H1 (cell line): Measurements from ENCODE around the gene PRUNE1. TPM values are rescaled to one million over a fixed set of nuclear protein-coding genes. Genes with fewer than 3 reads are reported as not detected.

Source experiments
- CTCF ChIA-PET: fragments of 300-600 bp; sonication (Branson Sonifier 250); formaldehyde crosslinking; loops from one replicate; lab custom pipeline; 2021; ENCODE audit not compliant: partially characterized antibody; lab: Charles Lee
- POLR2A ChIA-PET: fragments of 300-600 bp; sonication (Branson Sonifier 250); formaldehyde crosslinking; loops from one replicate; lab custom pipeline; 2021; ENCODE audit warnings: inconsistent platforms; ENCODE audit not compliant: partially characterized antibody; lab: Charles Lee
- DNase-seq, 2 experiments: peaks; one replicate each; pipeline versions ENCODE4 v3.0.0 to v3.0.0-alpha.2; 2010 to 2022; ENCODE audit warnings: low spot score in 2 of 2, low read depth in 1 of 2, mixed read lengths in 1 of 2
- FAIRE-seq: peaks from 2 replicates; lab custom pipeline; 2011; peaks lifted over from hg19 to GRCh38; lab: Jason Lieb, UNC
- H2AFZ ChIP-seq: 2 replicates; pipeline ENCODE4 v1.8.1; 2012; ENCODE audit warnings: low read length, inconsistent platforms
- H2AK5ac ChIP-seq: 2 replicates; pipeline ENCODE4 v1.6.1; 2013; ENCODE audit warnings: low read depth, low read length
- H2BK120ac ChIP-seq: replicated peaks from 2 replicates; pipeline ENCODE3; 2013; ENCODE audit warnings: low read depth, low read length, inconsistent platforms
- H2BK12ac ChIP-seq: 2 replicates; pipeline ENCODE4 v1.6.1; 2013; ENCODE audit warnings: low read depth, low read length
- H2BK15ac ChIP-seq: 2 replicates; pipeline ENCODE4 v1.6.1; 2013; ENCODE audit warnings: low read length
- H2BK20ac ChIP-seq: 2 replicates; pipeline ENCODE4 v1.6.1; 2013; ENCODE audit warnings: low read length
- H2BK5ac ChIP-seq: 2 replicates; pipeline ENCODE4 v1.6.1; 2013; ENCODE audit warnings: low read depth, low read length
- H3K14ac ChIP-seq: 2 replicates; pipeline ENCODE4 v1.6.1; 2013; ENCODE audit warnings: inconsistent platforms; ENCODE audit not compliant: insufficient read length
- H3K18ac ChIP-seq: 2 replicates; pipeline ENCODE4 v1.6.1; 2013; ENCODE audit warnings: low read length; ENCODE audit errors: extremely low read depth
- H3K23ac ChIP-seq: 2 replicates; pipeline ENCODE4 v1.6.1; 2013; ENCODE audit warnings: inconsistent platforms; ENCODE audit not compliant: insufficient read length
- H3K23me2 ChIP-seq: 2 replicates; pipeline ENCODE4 v1.6.1; 2013; ENCODE audit warnings: low read depth, low read length
- H3K27ac ChIP-seq: 2 replicates; pipeline ENCODE4 v1.6.1; 2011; ENCODE audit warnings: low read depth, low read length, inconsistent platforms
- H3K27me3 ChIP-seq, 4 experiments: replicated peaks in 1 of 4; 1 replicate in 1 of 4; 2 replicates in 3 of 4; pipeline versions ENCODE4 v1.6.1 to v1.8.1; 2011 to 2013; ENCODE audit warnings: low read length in 3 of 4, mild to moderate bottlenecking in 3 of 4, inconsistent platforms in 2 of 4, mixed read lengths in 2 of 4, moderate library complexity in 1 of 4; ENCODE audit not compliant: control insufficient read depth in 3 of 4, insufficient read depth in 3 of 4; ENCODE audit errors: extremely low read depth in 1 of 4
- H3K36me3 ChIP-seq, 4 experiments: 2 replicates each; pipeline versions ENCODE4 v1.6.1 to v1.8.1; 2011 to 2013; ENCODE audit warnings: mild to moderate bottlenecking in 4 of 4, low read length in 3 of 4, moderate library complexity in 2 of 4, control low read depth in 1 of 4, inconsistent platforms in 1 of 4; ENCODE audit not compliant: insufficient read depth in 4 of 4, control insufficient read depth in 2 of 4
- H3K4ac ChIP-seq: replicated peaks from 2 replicates; pipeline ENCODE3; 2013; ENCODE audit warnings: low read length, low read depth, mixed read lengths, inconsistent platforms; ENCODE audit not compliant: insufficient read length
- H3K4me1 ChIP-seq, 4 experiments: replicated peaks in 1 of 4; 1 replicate in 1 of 4; 2 replicates in 3 of 4; pipeline versions ENCODE4 v1.6.1 to v1.8.1; 2011 to 2013; ENCODE audit warnings: low read length in 3 of 4, inconsistent platforms in 2 of 4, mixed read lengths in 1 of 4; ENCODE audit not compliant: insufficient read depth in 4 of 4, control insufficient read depth in 3 of 4
- H3K4me2 ChIP-seq, 2 experiments: 2 replicates each; pipeline versions ENCODE4 v1.6.1 to v1.8.1; 2011 to 2013; ENCODE audit warnings: low read depth in 2 of 2, low read length in 2 of 2, control low read depth in 1 of 2, inconsistent platforms in 1 of 2, mild to moderate bottlenecking in 1 of 2; ENCODE audit not compliant: insufficient read depth in 1 of 2
- H3K4me3 ChIP-seq, 4 experiments: fragments of 200-600, 300-600 bp in 1 of 4; sonication (generic), shearing (Covaris generic), sonication (Bioruptor Twin) in 1 of 4; 2 replicates each; pipeline versions ENCODE4 v1.5.1 to v1.8.1; 2011 to 2016; ENCODE audit warnings: low read length in 4 of 4, low read depth in 3 of 4, control low read depth in 2 of 4, inconsistent platforms in 2 of 4, mild to moderate bottlenecking in 2 of 4, mixed read lengths in 1 of 4, moderate library complexity in 1 of 4; ENCODE audit not compliant: insufficient read depth in 2 of 4; ENCODE audit errors: extremely low read depth in 1 of 4
- H3K56ac ChIP-seq: replicated peaks from 2 replicates; pipeline ENCODE3; 2013; ENCODE audit warnings: low read depth, mild to moderate bottlenecking, mixed read lengths, low read length, inconsistent platforms; ENCODE audit not compliant: insufficient read length
- H3K79me1 ChIP-seq: 2 replicates; pipeline ENCODE4 v1.6.1; 2013; ENCODE audit warnings: low read depth, low read length, control low read depth
- H3K79me2 ChIP-seq, 2 experiments: 2 replicates each; pipeline versions ENCODE4 v1.6.1 to v1.8.1; 2012 to 2013; ENCODE audit warnings: low read length in 2 of 2, mild to moderate bottlenecking in 2 of 2, inconsistent platforms in 1 of 2; ENCODE audit not compliant: insufficient read depth in 2 of 2, control insufficient read depth in 1 of 2
- H3K9ac ChIP-seq, 4 experiments: replicated peaks in 1 of 4; 1 replicate in 1 of 4; 2 replicates in 3 of 4; pipeline versions ENCODE4 v1.6.1 to v1.8.1; 2011 to 2013; ENCODE audit warnings: low read depth in 3 of 4, low read length in 3 of 4, control low read depth in 2 of 4, mild to moderate bottlenecking in 2 of 4, moderate library complexity in 2 of 4, inconsistent platforms in 1 of 4; ENCODE audit errors: extremely low read depth in 1 of 4
- H3K9me3 ChIP-seq, 2 experiments: 2 replicates each; pipeline versions ENCODE4 v1.6.1 to v1.8.1; 2012 to 2013; ENCODE audit warnings: mild to moderate bottlenecking in 2 of 2, moderate library complexity in 2 of 2, control low read depth in 1 of 2, inconsistent platforms in 1 of 2, low read depth in 1 of 2, low read length in 1 of 2, mixed read lengths in 1 of 2; ENCODE audit not compliant: insufficient read depth in 2 of 2
- H4K20me1 ChIP-seq, 2 experiments: replicated peaks in 1 of 2; 2 replicates each; pipeline versions ENCODE3 to v1.8.1; 2011 to 2013; ENCODE audit warnings: inconsistent platforms in 2 of 2, low read length in 2 of 2, mild to moderate bottlenecking in 1 of 2; ENCODE audit not compliant: insufficient read depth in 2 of 2, control insufficient read depth in 1 of 2
- H4K5ac ChIP-seq: 2 replicates; pipeline ENCODE4 v1.6.1; 2013; ENCODE audit warnings: low read length, low read depth, mixed read lengths, inconsistent platforms; ENCODE audit not compliant: insufficient read length
- H4K8ac ChIP-seq: 2 replicates; pipeline ENCODE4 v1.8.0; 2013; ENCODE audit warnings: mild to moderate bottlenecking, moderate library complexity, low read length, inconsistent platforms; ENCODE audit not compliant: insufficient read depth; ENCODE audit errors: extremely low read depth
- H4K91ac ChIP-seq: replicated peaks from 2 replicates; pipeline ENCODE3; 2013; ENCODE audit warnings: low read length, mixed read lengths, inconsistent platforms; ENCODE audit not compliant: insufficient read length
- BRCA1 ChIP-seq: IDR thresholded peaks from 2 replicates; pipeline ENCODE4 v1.6.1; 2012; ENCODE audit warnings: low read depth, low read length, improper control_type of control experiment
- CBX5 ChIP-seq: fragments of 300-800, 300-1000 bp; sonication (generic); IDR thresholded peaks from 2 replicates; pipeline ENCODE4 v1.7.1; 2016; ENCODE audit warnings: antibody characterized with exemption, low read length, low read depth
- CHD1 ChIP-seq: IDR thresholded peaks from 2 replicates; pipeline ENCODE4 v1.6.1; 2012; ENCODE audit warnings: low read depth, low read length, improper control_type of control experiment
- CHD2 ChIP-seq: IDR thresholded peaks from 2 replicates; pipeline ENCODE4 v1.6.1; 2012; ENCODE audit warnings: low read length, improper control_type of control experiment
- CTBP2 ChIP-seq: IDR thresholded peaks from 2 replicates; pipeline ENCODE4 v1.7.0; 2011; ENCODE audit warnings: borderline replicate concordance, mild to moderate bottlenecking, moderate library complexity, mixed read lengths, low read length; ENCODE audit not compliant: insufficient read depth, insufficient read length
- E2F6 ChIP-seq: IDR thresholded peaks from 2 replicates; pipeline ENCODE4 v1.6.1; 2012; ENCODE audit warnings: inconsistent platforms
- EZH2 ChIP-seq: fragments of 200-600 bp; sonication (generic); IDR thresholded peaks from 2 replicates; pipeline ENCODE4 v1.7.1; 2012; ENCODE audit warnings: low read depth, mild to moderate bottlenecking, moderate library complexity, low read length, inconsistent platforms; ENCODE audit not compliant: severe bottlenecking
- GABPA ChIP-seq: IDR thresholded peaks from 2 replicates; pipeline ENCODE4 v1.6.1; 2011; ENCODE audit warnings: mild to moderate bottlenecking, low read length, moderate library complexity, borderline replicate concordance; ENCODE audit not compliant: insufficient read depth
- KDM5A ChIP-seq: fragments of 200-600 bp; IDR thresholded peaks from 2 replicates; pipeline ENCODE4 v1.7.1; 2012; ENCODE audit warnings: mild to moderate bottlenecking, low read length, inconsistent platforms, mixed read lengths
- MAX ChIP-seq: IDR thresholded peaks from 2 replicates; pipeline ENCODE4 v1.6.1; 2012; ENCODE audit warnings: inconsistent platforms
- POLR2AphosphoS5 ChIP-seq: IDR thresholded peaks from 2 replicates; pipeline ENCODE4 v1.6.1; 2011; ENCODE audit warnings: low read depth, low read length
- SIRT6 ChIP-seq: IDR thresholded peaks from one replicate; pipeline ENCODE4 v1.7.1; 2012; ENCODE audit warnings: low read length, inconsistent platforms
- WGBS, 2 experiments: shearing (Covaris generic) in 1 of 2; methylation state at CpG; one replicate each; pipeline versions ENCODE4 v1.1.6 to v1.1.7; 2013 to 2015; ENCODE audit warnings: low lambda C conversion rate in 2 of 2, mixed read lengths in 2 of 2, inconsistent platforms in 1 of 2, low coverage in 1 of 2, missing lambda C conversion rate in 1 of 2; ENCODE audit not compliant: insufficient replicate concordance in 2 of 2, insufficient coverage in 1 of 2, insufficient read length in 1 of 2; ENCODE audit errors: extremely low coverage in 1 of 2, missing lambda C conversion rate in 1 of 2; 5-methylcytosine and 5-hydroxymethylcytosine counted together
- polyA plus RNA-seq, 7 experiments: library from polyadenylated mRNA; depleted of rRNA in 3 of 7; stranded (reverse) in 5 of 7; unstranded in 2 of 7; fragments of >200 nt in 5 of 7; fragments of 200-250 nt in 2 of 7; gene quantifications; 1 replicate in 5 of 7; 2 replicates in 1 of 7; 4 replicates in 1 of 7; pipeline versions ENCODE4 v1.2.1 to v1.2.3, GENCODE V29; 2011 to 2013; ENCODE audit warnings: missing spikeins in 2 of 7, mixed read lengths in 2 of 7
- total RNA-seq: library from RNA; stranded (reverse); fragmentation: NEBNext Ultra II Directional; extraction: Animal tissue kit (Norgen Biotek cat#: 25700); gene quantifications from 2 replicates; pipeline ENCODE4 v1.2.1, GENCODE V29; 2021

The PRUNE1 gene
- total and polyA plus RNA-seq, 2 of the 8 experiments (the other 6 are each of a cell fraction or from before 2014, with no cell fraction given) = 32.8 to 54.2 TPM

- Histone ChIP-seq H3K23me2 (no peaks in the 10 kb centered on the region; the same call in none of the 2 replicates), H3K4me2 (no peak overlapping the region), H4K91ac (no peak overlapping the region), H3K23ac (no peak overlapping the region), H3K36me3 (no peaks in the 10 kb centered on the region), H2BK20ac (no peak overlapping the region), H3K27me3 (no peaks in the 10 kb centered on the region; a peak in 1 of 7 replicates), H3K79me2 (no peaks in the 10 kb centered on the region), H3K79me1 (no peaks in the 10 kb centered on the region; the same call in 1 of the 2 replicates), H3K56ac (no peak overlapping the region), H3K27ac (no peak overlapping the region), H2BK15ac (no peak overlapping the region), H4K20me1 (no peaks in the 10 kb centered on the region), H3K9me3 (no peaks in the 10 kb centered on the region), H4K8ac (no peak overlapping the region; the same call in 1 of the 2 replicates), H4K5ac (no peak overlapping the region), H3K4ac (no peak overlapping the region), H3K14ac (no peak overlapping the region), H2AFZ (no peak overlapping the region), H3K4me1 (peaks cover 2 to 24% (median 15%) of the 10 kb centered on the region in 4 experiments), H2BK120ac (no peak overlapping the region), H2BK12ac (peak overlapping the region; percentile 14; the same call in 1 of the 2 replicates)
- WGBS, 2 experiments = 94% methylated on average over 2 of the region's 2 CpGs; no CpG with 5 or more reads in 1 of the 2 experiments
- FAIRE-seq (no peak), DNase-seq (no peak)
- POLR2A ChIA-PET = interaction anchor here (0.6 to 11.3 kb wide), 5 partner anchors 13 to 652 kb away, joined by 3 to 133 read pairs (median 4); partner anchors contain the start of genes ADAMTSL4, CERS2 and MINDY1
- CTCF ChIA-PET = interaction anchor here (1.1 to 14.5 kb wide), 4 partner anchors 9 to 19 kb away, joined by 3 to 183 read pairs (median 74); partner anchors contain the start of gene MINDY1
- TF ChIP-seq EZH2 (no peak), BRCA1 (no peak), MAX (peak; percentile 44; the same call in 1 of the 2 replicates), CTBP2 (no peak), CHD2 (no peak), CHD1 (no peak), E2F6 (peak; percentile 67), POLR2AphosphoS5 (no peak), GABPA (no peak), KDM5A (no peak), SIRT6 (no peak), CBX5 (no peak)
- TF ChIP-seq, all 59 proteins: peak for 2
- Histone ChIP-seq H2AK5ac (no peak overlapping the region; the same call in 1 of the 2 replicates), H2BK5ac (no peak overlapping the region), H3K18ac (no peak overlapping the region), H3K4me3 (no peak overlapping the region), H3K9ac (no peak overlapping the region)
These were observed 22.9 kb upstream of the PRUNE1 start for GRCh38 chr1:150985179-150985825.
